Measurements from ENCODE around the gene RYR1.

Gene RYR1

GRCh38 chr19:38433268-38433733 lies at the start of gene RYR1:
Gene RYR1 (plus strand): TSS chr19:38433691. CDS start chr19:38433830, 139 bp downstream.
- DNase-seq: no peak

DNA sequence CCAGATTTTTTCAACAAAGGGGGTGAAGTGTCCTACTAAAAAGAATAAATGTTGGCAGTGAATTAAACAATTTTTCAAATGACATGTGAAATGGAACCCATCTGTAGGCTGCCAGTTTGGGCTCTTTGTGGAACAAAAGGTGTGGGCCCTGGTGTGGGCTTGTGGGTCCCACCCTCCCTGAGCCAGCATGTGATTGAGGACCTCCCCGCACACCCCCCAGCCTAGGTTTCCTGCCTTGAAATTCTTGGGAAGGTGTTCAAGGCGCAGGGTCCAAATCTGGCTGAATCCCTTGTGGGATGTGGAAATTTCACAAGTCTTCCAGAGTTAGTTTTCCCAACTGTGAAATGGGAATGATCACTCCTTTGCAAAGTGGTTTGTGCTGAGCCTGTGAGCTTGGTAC lies 49.7 kb upstream of the RYR1 start:
- no peak for DNase-seq

GRCh38 chr19:38384209-38385027 lies 49.1 kb upstream of the RYR1 start:
- DNase-seq: no peak

DNA sequence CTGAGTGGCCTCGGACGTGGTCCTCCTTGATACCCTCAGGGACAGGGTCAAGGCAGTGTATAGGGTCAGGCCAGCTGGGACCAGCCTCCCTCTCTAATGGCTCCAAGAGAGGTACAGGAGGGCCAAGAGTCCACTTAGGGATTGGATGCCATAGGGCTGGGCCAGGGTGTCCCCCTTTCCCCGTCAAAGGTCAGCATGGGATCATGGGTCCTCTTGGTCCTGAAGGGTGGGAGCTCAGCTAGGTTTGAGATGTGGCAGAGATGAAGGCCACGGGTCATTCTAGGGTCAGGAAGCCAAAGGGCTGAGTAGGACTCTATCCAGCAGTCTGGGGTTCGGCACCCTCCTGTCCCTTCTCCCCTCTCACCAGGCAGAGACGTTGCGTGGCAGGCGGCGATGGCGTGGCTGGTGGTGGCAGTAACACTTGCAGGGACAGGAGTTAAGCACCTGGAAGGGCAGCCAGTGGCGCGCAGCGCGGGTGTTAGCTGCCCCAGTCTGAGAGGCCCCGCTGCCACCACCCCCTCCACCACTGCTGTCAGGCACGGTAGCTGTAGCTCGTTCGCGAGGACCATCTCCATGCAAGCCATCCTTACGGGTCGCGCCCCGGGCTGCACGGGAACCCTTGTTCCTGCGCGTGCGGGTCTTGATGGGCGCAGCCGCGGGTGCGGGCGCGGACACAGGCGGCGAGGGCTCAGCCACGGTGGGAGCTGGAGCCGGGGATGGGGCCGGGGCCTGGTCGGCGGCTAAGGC lies 48.3 kb upstream of the RYR1 start:
- no peak for DNase-seq

GRCh38 chr19:38385804-38386257 lies 47.7 kb upstream of the RYR1 start:
- DNase-seq: no peak

- no peak for DNase-seq
Measured at GRCh38 chr19:38386300-38386970, 47.1 kb upstream of the RYR1 start.

- no peak for DNase-seq
Measured at GRCh38 chr19:38386971-38387549, 46.4 kb upstream of the RYR1 start.

GRCh38 chr19:38387550-38388348 lies 45.7 kb upstream of the RYR1 start, which contains the start of gene GGN:
Gene GGN (minus strand): TSS chr19:38388034. CDS start chr19:38387261, 773 bp downstream.
- peak; percentile 21 for DNase-seq

DNA sequence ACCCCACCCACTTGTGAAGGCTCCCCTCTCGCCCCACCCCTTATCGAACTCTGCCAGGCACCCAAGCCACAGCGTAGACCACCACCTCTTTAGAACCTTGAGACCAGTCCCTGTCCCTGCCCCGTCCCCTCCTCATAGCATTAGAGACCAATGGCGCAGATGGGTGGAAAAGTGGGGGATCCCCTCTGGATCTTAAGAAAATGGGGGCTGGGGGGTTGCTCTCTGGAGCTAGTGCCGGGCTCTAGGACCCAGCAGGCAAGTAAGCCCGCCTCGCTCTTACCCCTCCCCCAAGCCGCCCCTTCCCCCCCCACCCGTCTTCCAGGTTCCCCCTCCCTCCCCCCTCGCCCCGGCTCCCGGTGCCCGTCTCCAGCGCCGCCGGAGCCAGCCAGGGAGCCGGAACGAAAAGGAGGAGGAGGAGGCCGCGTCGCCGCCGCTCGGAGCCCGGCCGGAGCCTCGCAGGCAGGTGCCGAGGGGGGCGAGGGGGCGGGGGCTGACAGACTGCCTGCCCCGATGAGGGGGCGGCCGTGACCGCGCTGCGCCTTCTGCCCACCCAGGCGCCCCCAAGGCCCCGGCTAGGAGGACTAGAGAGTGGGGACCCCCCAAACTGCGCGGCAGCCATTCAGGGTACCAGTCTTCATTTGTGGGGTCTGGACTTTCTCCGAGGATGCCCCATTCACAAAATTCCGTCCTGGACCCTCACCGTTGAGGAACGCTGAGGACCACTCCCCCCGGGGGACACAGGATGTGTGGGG lies 45.0 kb upstream of the RYR1 start, which contains the start of gene SPRED3:
TSS of gene SPRED3 (plus strand) at position 349 of the 752 bp plus-strand sequence. CDS start 1,606 bp downstream, outside the sequence.
- no peak for DNase-seq

GRCh38 chr19:38389101-38389925 lies 44.2 kb upstream of the RYR1 start:
- no peak for DNase-seq

DNA sequence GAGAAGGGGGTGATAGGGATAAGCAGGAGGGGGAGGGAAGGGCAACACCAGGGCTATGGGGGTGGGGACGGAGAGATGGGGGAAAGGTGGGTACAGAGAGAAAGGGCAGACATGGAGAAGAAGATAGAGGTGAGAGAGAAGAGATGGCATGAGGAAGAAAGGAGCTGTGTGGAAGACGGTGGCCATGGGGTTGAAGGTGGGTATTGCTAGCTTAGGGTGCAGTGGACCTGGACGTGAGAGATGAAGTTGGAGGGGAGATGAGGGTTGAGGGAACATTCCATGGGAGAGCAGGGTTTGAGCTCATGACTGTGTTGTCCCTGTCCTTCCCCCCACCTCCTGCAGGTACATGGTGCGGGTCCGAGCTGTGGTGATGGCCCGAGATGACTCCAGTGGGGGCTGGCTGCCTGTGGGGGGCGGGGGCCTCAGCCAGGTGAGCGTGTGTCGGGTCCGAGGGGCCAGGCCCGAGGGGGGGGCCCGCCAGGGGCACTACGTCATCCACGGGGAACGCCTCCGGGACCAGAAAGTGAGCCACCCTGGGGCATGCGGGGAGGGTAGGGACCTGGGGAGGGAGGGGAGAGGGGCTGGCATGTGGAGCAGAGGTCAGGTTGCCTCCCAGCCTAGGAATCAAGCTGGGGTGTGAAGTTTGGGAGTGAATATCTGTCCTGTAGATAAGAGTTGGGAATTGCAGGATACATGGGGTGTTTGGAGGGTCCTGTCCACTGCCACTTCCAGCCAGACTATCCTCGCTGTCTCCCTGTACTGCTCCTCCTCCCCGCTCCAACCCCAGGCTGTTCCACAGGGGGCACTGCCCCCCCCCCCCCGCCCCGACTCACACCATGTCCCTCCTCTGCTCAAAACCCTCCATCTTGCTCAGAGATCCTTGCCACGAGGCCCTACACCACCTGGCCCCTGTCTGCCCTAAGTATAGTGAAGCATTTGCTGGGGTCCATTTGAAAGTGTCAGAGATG lies 43.2 kb upstream of the RYR1 start:
- DNase-seq: no peak

DNA sequence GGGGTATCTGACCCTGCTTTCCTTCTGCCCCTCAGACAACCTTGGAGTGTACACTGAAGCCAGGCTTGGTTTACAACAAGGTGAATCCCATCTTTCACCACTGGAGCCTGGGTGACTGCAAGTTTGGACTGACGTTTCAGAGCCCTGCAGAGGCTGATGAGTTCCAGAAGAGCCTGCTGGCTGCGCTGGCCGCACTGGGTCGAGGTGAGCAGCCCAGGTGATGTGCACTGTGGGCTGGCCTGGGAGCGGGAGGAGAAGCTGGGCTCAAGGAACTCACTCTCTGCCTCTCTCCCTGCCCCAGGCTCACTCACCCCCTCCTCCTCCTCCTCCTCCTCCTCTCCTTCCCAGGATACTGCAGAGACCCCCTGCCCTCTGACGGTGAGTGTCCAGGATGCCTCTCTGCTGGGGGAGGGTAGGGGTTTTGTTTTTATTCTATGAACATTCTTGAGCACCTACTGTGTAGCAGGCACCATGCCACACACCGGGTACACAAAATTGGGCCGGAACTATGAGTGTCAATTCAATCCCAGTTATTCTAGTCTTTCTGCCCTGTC lies 41.5 kb upstream of the RYR1 start:
- DNase-seq: no peak

DNA sequence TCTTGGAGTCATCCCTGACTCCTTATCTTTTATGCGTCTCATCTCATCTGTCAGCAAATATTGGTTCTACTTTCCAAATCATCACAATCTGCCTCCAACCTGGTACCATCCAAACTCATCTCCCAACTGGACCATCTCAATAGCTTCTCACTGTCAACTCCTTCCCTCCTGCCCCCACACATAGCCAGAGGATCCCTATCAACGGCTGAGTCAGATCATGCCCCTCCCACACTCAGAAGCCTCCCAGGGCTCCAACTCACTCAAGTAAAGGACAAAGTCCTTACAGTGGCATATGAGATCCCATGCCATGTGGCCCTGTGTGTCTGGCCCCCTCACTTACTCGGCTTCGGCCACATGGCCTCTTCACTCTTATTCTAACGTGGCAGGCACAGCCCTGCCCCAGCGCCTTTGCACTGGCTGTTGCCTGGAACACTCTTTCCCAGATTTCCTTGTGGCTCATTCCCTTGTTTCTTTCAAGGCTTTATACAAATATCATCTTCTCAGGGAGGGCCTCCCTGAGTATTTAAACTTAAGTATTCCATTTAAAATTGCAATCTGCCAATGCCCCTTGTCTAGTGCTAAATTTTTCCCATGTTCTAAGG lies 40.7 kb upstream of the RYR1 start:
- DNase-seq: no peak

GRCh38 chr19:38394488-38394887 lies 39.0 kb upstream of the RYR1 start:
- DNase-seq: no peak

- no peak for DNase-seq
Measured at GRCh38 chr19:38395381-38396114, 37.9 kb upstream of the RYR1 start.

- no peak for DNase-seq
Measured at GRCh38 chr19:38399081-38399480, 34.4 kb upstream of the RYR1 start.

DNA sequence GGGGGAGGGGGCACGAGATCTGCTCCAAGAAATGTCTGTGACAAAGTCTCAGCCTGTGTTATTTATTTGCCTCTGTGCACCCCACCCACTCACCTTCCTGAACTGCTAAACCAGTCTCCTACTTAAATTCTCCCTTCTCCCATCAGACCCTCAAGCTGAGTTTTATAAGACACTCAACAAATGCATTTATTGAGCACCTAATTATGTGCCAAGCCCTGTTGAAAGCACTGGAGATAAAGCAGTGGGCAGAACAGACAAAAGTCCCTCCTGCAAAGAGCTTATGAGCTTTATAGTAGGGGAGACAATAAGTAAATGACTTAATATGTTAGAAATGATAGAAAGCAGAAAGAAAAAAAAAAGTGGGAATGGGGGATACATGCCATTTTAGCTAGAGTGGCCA lies 34.0 kb upstream of the RYR1 start:
- no peak for DNase-seq

All from KG1 (cell line).